ENCODE results near the gene RAD51C.
"Not testable (repeated sequence)": the region's sequence is repeated elsewhere in the genome, so short reads cannot be mapped to it uniquely, and the experiment has no call there.

Gene RAD51C

DNA sequence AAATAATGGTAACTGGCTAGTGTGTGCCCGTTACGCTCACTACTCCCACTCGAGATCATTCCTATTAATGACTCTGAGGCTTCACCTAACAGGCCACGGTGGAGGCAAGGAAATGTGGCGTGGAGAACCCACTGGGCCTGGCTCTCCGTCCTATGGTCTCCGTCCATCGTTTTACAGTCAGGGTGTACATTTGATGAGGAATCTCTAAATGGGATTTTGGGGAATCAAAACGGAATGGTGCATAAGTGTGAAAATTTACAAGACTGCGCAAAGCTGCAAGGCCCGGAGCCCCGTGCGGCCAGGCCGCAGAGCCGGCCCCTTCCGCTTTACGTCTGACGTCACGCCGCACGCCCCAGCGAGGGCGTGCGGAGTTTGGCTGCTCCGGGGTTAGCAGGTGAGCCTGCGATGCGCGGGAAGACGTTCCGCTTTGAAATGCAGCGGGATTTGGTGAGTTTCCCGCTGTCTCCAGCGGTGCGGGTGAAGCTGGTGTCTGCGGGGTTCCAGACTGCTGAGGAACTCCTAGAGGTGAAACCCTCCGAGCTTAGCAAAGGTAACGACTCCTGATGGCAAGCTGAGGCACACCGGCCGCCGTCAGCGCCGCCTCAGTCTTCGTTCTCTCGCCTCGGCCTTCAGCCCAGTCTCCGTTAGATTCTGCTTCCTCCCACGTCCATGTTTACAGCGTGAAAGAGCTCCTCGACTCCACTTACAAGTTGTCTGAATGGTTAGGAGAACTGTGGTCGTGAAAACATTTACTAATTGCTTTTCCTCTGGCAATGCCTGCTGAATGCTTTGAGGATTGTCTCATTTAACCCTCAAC is at the start of gene RAD51C:
Gene RAD51C (plus strand): TSS at position 364 of the 817 bp plus-strand sequence. CDS start 42 bp downstream, at position 406.
- DNase-seq (ENCODE audit: low read depth in 3 of 3), result peak; percentile 78 to 86 (median 82)

DNA sequence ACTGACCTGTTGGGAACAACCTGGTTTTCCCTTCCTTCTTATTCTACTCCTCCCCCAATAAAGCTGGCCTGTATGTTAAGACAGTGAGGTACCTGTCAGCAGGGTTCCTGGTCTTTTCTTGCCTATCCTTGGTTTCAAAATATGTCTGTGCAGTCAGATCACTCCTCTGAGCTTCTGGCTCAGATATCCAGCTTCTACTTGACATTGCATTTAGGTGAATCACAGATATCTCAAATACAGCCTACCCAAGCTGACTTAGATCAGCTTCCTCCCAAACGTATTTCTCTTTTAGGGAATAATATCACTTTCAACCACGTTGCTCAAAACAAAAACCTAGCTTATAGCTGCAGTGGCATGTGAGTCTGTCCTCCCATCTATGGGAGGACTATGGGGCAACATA is 49.3 kb upstream of the RAD51C start:
- DNase-seq (ENCODE audit: low read depth in 3 of 3), result no peak

DNA sequence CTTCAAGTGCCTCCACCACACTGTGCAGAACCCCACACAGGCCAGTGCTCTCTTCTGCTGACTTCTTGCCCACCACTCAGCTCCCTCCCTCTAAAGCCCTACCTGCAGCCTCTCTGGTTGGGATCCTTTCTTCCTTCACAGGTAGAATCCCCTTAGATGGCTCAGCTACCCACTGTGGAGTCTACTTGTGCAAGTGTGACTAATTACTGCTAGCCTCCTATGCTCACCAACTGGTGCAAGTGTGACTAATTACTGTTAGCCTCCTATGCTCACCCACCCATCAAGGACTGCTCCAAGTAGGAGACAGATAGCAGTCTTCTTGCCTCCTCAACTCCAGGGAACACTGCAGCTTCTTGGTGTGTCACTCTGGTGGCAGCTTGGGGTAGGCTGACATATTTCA is 44.2 kb upstream of the RAD51C start:
- DNase-seq (ENCODE audit: low read depth in 3 of 3), result no peak

DNA sequence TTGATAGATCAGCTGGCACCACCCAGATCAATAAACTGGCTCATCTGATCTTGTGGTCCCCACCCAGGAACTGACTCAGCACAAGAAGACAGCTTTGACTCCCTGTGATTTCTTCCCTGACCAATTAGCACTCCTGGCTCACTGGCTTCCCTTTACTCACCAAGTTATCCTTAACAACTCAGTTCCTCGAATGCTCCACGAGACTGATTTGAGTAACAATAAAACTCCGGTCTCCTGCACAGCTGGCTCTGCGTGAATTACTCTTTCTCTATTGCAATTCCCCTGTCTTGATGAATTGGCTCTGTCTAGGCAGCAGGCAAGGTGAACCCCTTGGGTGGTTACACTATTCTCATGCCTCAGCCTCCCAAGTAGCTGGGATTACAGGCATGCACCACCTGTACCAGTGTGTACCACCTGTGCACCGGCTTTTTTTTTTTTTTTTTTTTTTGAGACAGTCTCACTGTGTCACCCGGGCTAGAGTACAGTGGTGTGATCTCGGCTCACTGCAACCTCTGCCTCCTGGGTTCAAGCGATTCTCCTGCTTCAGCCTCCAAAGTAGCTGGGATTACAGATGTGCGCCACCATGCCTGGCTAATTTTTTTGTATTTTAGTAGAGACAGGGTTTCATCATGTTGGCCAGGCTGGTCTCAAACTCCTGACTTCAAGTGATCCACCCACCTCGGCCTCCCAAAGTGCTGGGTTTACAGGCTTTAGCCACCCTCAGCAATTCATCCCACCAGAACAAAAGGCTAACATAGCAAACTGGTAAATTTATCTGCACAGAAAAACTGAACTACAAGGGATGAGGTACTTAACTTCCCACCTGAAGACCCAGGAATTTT is 34.2 kb upstream of the RAD51C start:
- not testable (repeated sequence) for DNase-seq (ENCODE audit: low read depth in 3 of 3)

DNA sequence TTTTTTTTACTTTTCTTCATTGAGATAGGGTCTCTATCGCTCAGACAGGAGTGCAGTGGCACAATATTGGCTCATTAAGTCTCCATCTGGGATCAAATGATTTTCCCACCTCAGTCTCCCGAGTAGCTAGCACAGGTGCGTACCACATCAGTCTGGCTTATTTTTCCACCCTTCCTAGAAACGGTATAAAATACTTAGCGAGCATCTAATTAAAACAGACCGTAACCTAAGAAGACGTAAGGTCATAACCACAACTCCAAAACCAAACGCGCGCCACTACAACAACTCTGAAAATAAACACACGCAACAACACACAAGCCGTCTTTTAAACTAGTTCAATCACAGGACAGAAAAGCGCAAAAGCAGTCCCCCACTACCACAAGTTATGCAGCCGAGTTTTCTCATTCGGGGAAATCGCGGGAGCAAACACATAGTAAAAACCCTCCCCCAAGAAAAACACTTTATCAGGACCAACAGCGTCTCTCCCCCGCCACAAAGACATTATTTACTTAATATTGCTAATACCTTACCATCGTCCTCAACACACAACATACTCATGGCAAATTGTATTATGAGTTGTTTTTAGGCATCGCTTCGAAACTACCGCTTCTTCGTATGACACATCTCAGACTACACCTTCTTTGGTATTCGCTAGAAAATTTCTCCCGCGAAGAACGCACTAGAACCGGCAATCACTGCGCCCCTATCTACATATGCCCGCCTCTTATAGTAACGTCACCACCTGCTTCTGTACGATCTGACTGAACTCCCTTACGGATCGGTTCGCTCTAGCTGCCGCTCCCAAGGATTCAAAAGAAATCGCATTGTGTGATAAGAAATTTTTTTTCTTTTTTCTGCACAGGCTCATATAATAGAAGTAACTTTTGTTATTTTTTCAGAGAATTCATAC is 33.3 kb upstream of the RAD51C start:
- DNase-seq (ENCODE audit: low read depth in 3 of 3), result peak; percentile 62 to 75 (median 67)

DNA sequence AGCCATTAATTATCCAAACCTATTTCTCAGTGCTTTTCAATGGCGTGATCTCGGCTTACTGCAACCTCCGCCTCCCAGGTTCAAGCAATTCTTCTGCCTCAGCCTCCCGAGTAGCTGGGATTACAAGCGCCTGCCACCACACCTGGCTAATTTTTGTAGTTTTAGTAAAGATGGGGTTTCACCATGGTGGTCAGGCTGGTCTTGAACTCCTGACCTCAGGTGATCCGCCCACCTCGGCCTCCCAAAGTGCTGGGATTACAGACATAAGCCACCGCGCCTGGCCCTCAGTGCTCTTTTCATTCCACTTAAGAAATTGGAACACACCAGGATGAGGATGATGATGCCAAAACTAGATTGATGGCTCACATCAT is 32.7 kb upstream of the RAD51C start:
- not testable (repeated sequence) for DNase-seq (ENCODE audit: low read depth in 3 of 3)

DNA sequence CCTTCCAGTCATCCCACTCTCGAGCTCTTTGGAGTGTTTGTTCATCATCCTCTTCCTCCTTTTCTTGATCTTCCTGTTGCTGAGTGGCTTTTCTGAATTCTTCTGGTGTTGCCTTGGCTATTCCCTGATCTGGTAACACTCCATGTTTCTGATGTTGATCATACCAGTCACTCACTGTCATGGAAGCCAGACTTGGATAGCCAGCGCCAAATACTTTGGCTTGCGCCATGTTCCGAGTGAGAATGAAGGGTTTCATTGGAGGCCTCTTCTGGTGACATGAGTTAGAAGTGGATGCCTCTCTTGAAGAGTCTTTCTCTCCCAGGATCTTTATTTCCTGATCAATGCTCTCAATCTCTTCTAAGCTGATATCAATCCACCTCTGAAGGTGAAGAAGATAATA is 31.8 kb upstream of the RAD51C start:
- no peak for DNase-seq (ENCODE audit: low read depth in 3 of 3)

DNA sequence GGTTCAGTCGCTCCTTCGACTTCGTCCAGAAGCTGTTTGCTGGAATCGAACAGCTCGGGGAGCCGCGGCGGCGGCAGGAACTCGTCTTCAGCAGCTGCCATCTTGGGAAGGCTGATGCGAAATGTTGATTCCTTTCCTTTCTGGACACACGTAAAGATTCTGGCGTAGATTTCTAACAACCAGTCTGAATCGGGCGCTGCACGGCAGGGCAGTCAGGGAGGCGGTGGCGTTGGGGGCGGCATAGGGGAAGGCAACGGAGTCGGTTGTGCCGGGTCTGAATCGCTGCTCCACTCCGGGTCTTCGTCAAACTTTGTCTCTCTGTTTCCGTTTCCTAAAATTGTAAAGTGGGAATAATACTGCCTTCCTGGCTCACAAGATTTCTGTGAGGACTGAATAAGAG is 30.9 kb upstream of the RAD51C start:
- DNase-seq (ENCODE audit: low read depth in 3 of 3), result no peak

DNA sequence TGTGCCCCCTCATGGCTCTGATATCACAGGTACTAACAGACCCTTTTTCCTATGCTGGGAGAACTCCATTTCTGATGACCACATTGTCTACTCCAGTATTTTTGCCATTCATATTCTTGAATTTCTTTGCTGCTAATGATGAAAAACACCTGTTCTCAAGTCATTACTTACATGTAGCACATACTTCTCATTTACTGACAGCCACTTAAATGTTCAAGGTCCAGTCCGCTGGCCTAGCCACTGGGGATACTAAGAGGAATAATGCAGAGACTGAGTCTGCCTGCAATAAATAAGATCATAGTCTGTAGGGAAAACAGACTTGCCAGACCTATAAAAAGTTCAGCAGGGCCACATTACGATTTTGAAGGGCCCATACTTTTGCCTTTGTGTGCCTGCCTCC is 28.1 kb upstream of the RAD51C start:
- DNase-seq (ENCODE audit: low read depth in 3 of 3), result no peak

DNA sequence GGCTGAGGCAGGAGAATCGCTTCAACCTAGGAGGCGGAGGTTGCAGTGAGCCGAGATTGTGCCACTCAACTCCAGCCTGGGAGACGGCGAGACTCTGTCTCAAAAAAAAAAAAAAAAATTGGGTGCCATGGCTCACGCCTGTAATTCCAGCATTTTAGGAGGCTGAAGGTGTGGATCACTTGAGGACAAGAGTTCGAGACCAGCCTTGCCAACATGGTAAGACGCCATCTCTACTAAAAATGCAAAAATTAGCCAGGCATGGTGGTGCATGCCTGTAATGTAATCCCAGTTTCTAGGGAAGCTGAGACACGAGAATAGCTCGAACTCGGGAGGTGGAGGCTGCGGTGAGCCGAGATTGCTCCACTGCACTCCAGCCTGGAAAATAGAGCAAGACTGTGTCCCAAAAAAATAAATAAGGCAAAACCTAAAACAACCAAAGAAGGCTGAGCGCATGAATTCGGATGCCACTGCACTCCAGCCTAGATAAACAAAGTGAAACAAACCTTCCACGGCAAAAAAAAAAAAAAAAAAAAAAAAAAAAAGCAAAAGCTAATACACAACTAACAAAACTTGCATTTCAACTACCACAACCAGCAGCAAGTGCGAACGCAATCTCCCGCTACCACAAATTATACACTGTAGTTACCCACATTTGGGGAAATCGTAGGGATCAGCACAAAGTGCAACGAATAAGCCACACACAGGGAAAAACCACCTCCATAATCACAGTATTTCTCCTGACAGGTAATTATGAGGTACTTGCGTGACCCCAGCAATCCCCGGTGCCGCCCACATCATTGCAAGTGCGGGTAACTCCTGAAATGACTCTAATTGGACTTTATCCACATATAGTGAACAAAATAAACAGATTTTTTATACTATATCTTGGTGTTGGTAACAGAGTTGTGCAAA is 26.2 kb upstream of the RAD51C start:
- DNase-seq (ENCODE audit: low read depth in 3 of 3), result no peak

DNA sequence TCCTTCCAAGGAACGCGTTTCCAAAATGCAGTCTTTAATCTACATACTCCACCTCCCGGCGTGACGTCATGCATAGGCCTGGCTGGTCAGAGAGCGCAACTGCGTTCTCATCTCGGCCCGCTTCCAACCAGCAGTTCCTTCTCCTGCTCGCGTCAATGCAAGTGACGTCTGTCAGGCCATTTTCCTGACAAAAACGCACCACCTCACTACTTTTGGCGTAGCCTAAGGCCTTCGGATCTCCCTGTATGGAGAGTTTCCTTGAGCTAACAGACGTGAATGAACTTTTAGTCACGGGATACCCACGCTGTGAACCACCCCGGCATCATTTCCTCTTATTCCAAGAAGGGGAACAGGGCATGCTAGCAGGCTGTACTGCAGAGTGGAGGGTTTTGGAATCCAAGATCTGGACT is 25.5 kb upstream of the RAD51C start:
- DNase-seq (ENCODE audit: low read depth in 3 of 3), result peak in 2 of 3 donors; percentile 7 to 19

DNA sequence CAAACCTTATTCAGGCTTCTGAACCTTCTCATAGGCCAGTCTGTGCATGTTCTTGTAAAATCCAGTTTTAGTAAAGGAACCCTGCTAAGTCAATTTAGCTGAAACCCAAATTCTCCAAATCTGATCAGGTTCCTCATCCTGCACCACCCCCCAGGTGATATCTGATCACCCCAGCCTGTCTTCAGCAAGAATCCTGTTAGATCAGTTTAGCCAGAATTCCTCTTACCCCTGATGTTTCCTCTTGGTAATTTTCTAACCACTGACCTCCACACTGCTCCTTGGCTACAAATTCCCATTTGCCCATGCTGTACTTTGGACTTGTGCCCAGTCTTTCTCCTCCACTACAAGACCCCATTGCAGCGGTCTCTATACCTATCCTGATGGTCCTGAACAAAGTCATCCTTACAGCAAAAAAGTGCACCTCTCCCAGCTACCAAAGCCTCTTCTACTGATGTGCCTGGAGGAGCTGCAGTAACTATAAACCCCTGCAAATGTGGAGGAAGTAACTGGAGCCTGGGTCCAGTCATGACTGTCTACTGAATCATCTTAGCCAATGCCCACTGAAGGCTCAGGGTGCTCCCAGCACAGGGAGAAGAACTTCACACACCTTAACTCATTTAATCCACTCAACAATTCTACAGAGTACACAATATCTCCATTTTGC is 24.3 kb upstream of the RAD51C start:
- no peak for DNase-seq (ENCODE audit: low read depth in 3 of 3)

DNA sequence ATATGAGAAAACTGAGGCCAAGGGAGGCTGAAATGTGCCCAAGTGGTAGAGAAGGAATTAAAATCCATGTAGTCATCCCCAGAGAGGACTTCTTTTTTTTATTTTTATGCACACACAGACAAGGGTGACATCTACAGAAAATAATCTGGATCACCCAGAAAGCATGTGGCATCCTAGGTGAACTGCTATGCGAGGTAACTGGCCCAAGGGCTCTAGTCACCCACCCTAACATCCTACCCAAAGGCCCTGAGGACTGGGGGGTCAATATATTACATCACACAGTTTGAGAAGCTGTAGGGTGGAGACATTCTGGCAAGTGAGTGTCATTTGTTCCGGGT is 23.8 kb upstream of the RAD51C start:
- DNase-seq (ENCODE audit: low read depth in 3 of 3), result no peak

DNA sequence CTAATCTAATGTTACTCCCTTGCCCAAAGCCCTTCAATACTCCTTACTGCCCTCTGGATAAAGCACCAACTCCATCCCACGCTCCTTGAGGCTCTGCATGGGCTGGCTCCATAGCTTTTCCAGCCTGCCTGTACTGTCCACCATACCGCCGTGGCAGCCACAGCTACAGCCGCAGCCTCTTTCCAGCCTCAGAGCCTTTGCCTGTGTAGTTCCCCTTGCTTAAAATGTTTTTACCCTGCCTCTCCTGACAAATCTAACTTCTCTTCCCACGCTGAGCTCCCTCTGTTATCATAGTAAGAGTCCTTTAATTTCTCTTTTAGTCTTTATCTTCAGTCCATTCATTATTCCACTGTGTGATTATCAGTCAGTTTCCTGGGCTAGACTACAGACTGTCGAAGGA is 22.5 kb upstream of the RAD51C start:
- no peak for DNase-seq (ENCODE audit: low read depth in 3 of 3)

DNA sequence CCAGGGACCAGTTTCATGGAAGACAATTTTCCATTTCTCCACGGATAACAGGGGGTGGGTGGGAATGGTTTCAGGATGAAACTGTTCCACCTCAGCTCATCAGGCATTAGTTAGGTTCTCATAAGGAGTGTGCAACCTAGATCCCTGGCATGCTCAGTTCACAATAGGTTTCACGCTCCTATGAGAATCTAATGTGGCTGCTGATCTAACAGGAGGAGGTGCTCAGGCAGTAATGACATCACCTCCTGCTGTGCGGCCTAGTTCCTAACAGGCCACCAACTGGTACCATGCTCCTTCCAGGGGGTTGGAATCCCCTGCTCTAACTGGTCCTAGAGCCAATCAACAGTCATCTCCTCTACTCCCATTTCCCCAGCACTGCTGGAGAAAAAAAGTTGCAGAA is 20.4 kb upstream of the RAD51C start:
- no peak for DNase-seq (ENCODE audit: low read depth in 3 of 3)

DNA sequence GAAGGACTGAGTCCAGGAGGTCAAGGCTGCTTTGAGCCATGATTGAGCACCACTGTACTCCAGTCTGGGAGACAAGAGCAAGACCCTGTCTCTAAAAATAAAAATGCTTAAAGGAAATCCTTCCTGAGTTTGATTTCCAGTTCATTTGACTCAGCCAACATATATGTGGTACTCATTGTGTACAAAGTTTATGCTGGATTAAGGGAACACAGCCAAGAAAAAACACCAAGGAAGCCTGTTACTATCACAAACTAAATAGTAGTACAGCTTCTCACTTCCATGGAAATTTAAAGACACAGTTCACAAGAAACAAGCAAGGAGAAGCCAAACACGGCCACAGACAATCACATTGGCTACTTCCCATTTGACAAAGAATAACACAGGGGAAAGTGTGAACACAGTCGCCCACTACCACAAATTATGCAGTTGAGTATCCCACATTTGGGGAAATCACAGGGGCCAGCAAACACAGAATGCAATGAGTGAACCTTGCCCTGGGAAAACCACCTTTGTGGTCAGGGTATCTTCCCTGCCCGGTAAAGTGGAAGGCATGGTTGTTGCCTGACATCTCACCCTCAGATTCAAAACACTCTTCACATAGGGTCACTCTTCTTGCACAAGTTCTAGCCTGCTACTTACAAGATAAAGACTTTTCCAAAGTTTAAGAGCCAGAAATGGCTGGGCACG is 15.1 kb upstream of the RAD51C start:
- DNase-seq (ENCODE audit: low read depth in 3 of 3), result no peak

DNA sequence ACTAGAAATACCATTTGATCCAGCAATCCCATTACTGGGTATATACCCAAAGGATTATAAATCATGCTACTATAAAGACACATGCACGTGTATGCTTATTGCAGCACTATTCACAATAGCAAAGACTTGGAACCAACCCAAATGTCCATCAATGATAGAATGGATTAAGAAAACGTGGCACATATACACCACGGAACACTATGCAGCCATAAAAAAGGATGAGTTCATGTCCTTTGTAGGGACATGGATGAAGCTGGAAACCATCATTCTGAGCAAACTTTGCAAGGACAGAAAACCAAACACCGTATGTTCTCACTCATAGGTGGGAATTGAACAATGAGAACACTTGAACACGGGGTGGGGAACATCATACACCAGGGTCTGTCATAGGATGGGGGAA is 14.1 kb upstream of the RAD51C start:
- not testable (repeated sequence) for DNase-seq (ENCODE audit: low read depth in 3 of 3)

DNA sequence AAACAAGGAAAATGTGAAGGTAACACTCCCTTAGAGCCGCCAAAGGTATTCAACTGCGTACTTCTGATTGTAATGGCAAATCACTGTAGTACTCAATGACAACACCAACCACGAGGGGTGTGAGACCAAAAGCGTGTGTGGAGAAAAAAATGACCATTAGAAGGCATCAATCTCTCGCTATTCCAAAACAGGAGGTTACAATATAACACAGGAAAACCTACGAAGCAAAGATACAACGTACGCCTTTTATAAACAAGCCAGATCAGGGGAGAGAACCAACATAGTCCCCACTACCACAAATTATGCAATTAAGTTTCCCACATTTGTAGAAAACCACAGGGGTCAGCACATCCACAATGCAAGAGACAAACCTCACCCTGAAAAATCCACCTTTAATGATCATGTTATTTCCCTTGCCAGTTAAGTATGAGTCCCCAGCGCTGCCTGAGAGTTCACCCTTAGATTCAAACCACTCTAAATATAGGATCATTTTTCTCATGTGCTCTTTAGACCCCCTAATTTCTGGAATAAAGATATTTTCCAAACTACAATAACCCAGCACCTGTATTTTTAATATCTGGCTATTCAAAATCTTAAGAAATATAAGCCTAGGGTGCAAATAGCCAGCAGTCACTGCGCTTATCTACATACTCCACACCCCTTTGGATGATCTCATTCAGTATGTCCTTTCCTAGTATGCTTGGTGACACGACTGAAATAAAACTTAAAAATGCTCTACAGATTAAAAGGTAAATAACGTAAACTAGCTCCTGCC is 13.0 kb upstream of the RAD51C start:
- DNase-seq (ENCODE audit: low read depth in 3 of 3), result no peak

DNA sequence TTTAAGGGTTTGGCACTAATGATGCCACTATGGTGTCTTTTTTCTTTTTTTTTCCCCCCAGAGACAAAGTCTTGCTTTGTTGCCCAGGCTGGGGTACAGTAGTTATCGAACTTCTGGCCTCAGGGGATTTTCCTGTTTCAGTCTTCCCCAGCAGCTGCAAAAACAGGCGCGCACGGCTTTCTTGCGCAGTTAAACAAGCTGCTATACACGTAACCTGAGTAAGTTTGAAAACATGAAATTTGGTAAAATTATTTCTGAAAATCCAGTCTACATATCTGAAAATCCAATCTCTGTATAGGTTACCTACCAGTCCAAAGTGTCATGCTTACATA is 12.4 kb upstream of the RAD51C start:
- DNase-seq (ENCODE audit: low read depth in 3 of 3), result no peak

Data from stimulated activated CD4-positive, alpha-beta T cell treated with anti-CD3 and anti-CD28 coated beads, TNF-alpha, amount 100 ng/mL, for 48 hours (primary cell).